Suprapubic skin (tissue), 4 donors: ENCODE measurements around the gene DEPP1.

Experiments
- EP300 ChIP-seq: sonication (generic); formaldehyde crosslinking; IDR thresholded peaks from one replicate; pipeline ENCODE4 v1.6.1; 2017; ENCODE audit warnings: antibody characterized with exemption
- POLR2A ChIP-seq, 2 donors: fragments of 450-650 bp; IDR thresholded peaks; one replicate each; pipeline ENCODE4 v1.6.1; 2017; ENCODE audit warnings: antibody characterized with exemption in 2 of 2, mild to moderate bottlenecking in 2 of 2, moderate library complexity in 2 of 2
- POLR2AphosphoS5 ChIP-seq, 3 donors: sonication (generic); formaldehyde crosslinking; IDR thresholded peaks; one replicate each; pipeline ENCODE4 v1.6.1; 2017; ENCODE audit warnings: antibody characterized with exemption in 3 of 3
- TF ChIP-seq, protein P1 (sequence below), 2 donors: fragments of 200-600 bp in 1 of 2; fragments of 450-650 bp in 1 of 2; sonication (generic) in 1 of 2; IDR thresholded peaks; one replicate each; pipeline ENCODE4 v1.5.1; 2016 to 2019; ENCODE audit warnings: antibody characterized with exemption in 2 of 2, mild to moderate bottlenecking in 1 of 2, moderate library complexity in 1 of 2

DNA sequence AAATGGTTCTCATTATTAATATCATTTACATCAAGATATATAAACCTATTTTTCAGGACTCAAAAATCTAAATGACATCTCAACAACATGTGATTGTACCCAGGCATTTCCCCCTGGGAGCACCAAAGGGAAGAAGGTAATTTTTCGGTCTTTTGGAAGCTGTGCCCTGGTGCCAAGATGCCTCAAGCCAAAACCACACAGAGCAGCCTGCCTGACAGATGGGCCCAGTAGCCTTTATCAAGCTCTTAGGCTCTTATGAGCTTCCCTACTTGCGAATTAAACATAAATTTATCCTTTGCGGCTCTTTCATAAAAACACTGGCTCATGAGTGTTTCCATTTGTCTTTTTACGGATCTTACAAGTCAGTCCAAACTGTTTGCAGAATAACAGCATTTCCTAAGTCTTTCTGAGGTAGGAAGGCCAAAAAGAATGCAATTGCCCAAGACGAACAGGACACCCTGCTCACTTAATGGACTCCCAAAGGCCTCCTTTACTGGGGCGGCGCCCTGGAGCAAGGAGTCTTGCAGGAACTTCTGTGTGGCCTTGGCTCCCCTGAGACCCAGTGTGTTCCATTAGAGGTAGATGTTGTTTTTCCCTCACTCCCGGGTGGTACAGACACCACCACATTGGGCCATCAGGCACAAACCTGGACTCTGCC is 23.1 kb downstream of the DEPP1 start:
- TF ChIP-seq, protein P1, sequence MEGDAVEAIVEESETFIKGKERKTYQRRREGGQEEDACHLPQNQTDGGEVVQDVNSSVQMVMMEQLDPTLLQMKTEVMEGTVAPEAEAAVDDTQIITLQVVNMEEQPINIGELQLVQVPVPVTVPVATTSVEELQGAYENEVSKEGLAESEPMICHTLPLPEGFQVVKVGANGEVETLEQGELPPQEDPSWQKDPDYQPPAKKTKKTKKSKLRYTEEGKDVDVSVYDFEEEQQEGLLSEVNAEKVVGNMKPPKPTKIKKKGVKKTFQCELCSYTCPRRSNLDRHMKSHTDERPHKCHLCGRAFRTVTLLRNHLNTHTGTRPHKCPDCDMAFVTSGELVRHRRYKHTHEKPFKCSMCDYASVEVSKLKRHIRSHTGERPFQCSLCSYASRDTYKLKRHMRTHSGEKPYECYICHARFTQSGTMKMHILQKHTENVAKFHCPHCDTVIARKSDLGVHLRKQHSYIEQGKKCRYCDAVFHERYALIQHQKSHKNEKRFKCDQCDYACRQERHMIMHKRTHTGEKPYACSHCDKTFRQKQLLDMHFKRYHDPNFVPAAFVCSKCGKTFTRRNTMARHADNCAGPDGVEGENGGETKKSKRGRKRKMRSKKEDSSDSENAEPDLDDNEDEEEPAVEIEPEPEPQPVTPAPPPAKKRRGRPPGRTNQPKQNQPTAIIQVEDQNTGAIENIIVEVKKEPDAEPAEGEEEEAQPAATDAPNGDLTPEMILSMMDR (IDR thresholded peaks at IDR 0.05): no peak
- TF ChIP-seq POLR2A (IDR thresholded peaks at IDR 0.05) (no peak), EP300 (no peak), POLR2AphosphoS5 (IDR thresholded peaks at IDR 0.05) (peak in 2 of 3 donors; percentile 50 to 66)
